ENCODE measurements around the gene RNF133. TPM values are rescaled to one million over a fixed set of nuclear protein-coding genes. Genes with fewer than 3 reads are reported as not detected.

RNF133 gene
- total and polyA plus RNA-seq, 10 of the 15 experiments (the other 5 are each of a cell fraction or from before 2014, with no cell fraction given), result 0.05 TPM; not detected in 9

GRCh38 chr7:122677149-122677548 is 21.8 kb downstream of the RNF133 start:
- no peak overlapping the region for H3K4me3 ChIP-seq
- H2AFZ ChIP-seq (ENCODE audit: control insufficient read depth, low read depth, low read length), result no peak overlapping the region
- ATAC-seq (no peak), FAIRE-seq (no peak), DNase-seq (ENCODE audit: low read depth, low spot score) (no peak)
- ChIA-PET CTCF (interaction anchor here (1.4 kb wide), 2 partner anchors 10 to 13 kb away, joined by 4 to 6 read pairs; no protein-coding TSS in a partner anchor), RAD21 (ENCODE audit: unreplicated experiment) (interaction anchor here (0.8 kb wide), 1 partner anchor 128 kb away, joined by 3 read pairs; no protein-coding TSS in a partner anchor), SMC1A (ENCODE audit: uncharacterized antibody, unreplicated experiment) (interaction anchor here (0.6 to 1.5 kb wide), 6 partner anchors 10 to 224 kb away, joined by 3 to 5 read pairs (median 3); no protein-coding TSS in a partner anchor), POLR2A (interaction anchor here (0.8 to 0.9 kb wide), 2 partner anchors 16 to 92 kb away, joined by 3 read pairs; no protein-coding TSS in a partner anchor)
- no peak overlapping the region for H3K4me2 ChIP-seq (ENCODE audit: control insufficient read depth, insufficient read depth)
- no peaks in the 10 kb centered on the region for H3K36me3 ChIP-seq (ENCODE audit: control insufficient read depth in 2 of 2, insufficient read depth in 2 of 2, low read length in 1 of 2)
- H3K4me1 ChIP-seq (ENCODE audit: control insufficient read depth, insufficient read depth, low read length), result no peaks in the 10 kb centered on the region
- H4K20me1 ChIP-seq (ENCODE audit: control insufficient read depth, insufficient read depth), result no peaks in the 10 kb centered on the region
- in situ Hi-C loops (cut with MboI) (no loop called here), intact Hi-C loops (cut with micrococcal nuclease; ENCODE audit: unreplicated experiment) (no loop called here)
- WGBS (ENCODE audit: insufficient coverage, insufficient replicate concordance, low lambda C conversion rate, missing lambda C conversion rate), result 0% methylated on average over 1 of the region's 1 CpG
- no peak overlapping the region for H3K9ac ChIP-seq (ENCODE audit: control insufficient read depth, insufficient read depth, low read length)
- H3K27me3 ChIP-seq (replicated peaks in 1 of 2; ENCODE audit: control insufficient read depth in 2 of 2, insufficient read depth in 2 of 2, low read length in 1 of 2), result no peaks in the 10 kb centered on the region
- H3K27ac ChIP-seq (ENCODE audit: control insufficient read depth, insufficient read depth), result no peak overlapping the region
- H3K79me2 ChIP-seq (ENCODE audit: control insufficient read depth, insufficient read depth, low read length), result no peaks in the 10 kb centered on the region
- BruUV-seq (replicated peaks), result no TSS peak
- no peaks in the 10 kb centered on the region for H3K9me3 ChIP-seq (replicated peaks; ENCODE audit: control insufficient read depth, insufficient read depth, low read length)
- TF ChIP-seq ZBTB33 (IDR thresholded peaks at IDR 0.05) (no peak), YBX1 (IDR thresholded peaks at IDR 0.05) (no peak), SREBF2 (IDR thresholded peaks at IDR 0.05; ENCODE audit: low read length) (no peak), RB1 (IDR thresholded peaks at IDR 0.05; ENCODE audit: borderline replicate concordance) (no peak), NFXL1 (IDR thresholded peaks at IDR 0.05; ENCODE audit: borderline replicate concordance) (no peak), PRDM15 (CRISPR knock-in tag; IDR thresholded peaks at IDR 0.05) (no peak), SIN3A (IDR thresholded peaks at IDR 0.05; ENCODE audit: low read depth, low read length) (no peak), E2F4 (IDR thresholded peaks at IDR 0.05; ENCODE audit: low read depth, low read length) (no peak), EZH2 (IDR thresholded peaks at IDR 0.05; ENCODE audit: borderline replicate concordance, control insufficient read depth, low read depth, low read length) (no peak), BMI1 (IDR thresholded peaks at IDR 0.05; ENCODE audit: borderline replicate concordance) (no peak), JUNB (IDR thresholded peaks at IDR 0.05) (no peak), ZNF207 (IDR thresholded peaks at IDR 0.05; ENCODE audit: borderline replicate concordance) (no peak), RFX5 (IDR thresholded peaks at IDR 0.05; ENCODE audit: low read depth, low read length) (no peak)
- TF ChIP-seq, protein P1, sequence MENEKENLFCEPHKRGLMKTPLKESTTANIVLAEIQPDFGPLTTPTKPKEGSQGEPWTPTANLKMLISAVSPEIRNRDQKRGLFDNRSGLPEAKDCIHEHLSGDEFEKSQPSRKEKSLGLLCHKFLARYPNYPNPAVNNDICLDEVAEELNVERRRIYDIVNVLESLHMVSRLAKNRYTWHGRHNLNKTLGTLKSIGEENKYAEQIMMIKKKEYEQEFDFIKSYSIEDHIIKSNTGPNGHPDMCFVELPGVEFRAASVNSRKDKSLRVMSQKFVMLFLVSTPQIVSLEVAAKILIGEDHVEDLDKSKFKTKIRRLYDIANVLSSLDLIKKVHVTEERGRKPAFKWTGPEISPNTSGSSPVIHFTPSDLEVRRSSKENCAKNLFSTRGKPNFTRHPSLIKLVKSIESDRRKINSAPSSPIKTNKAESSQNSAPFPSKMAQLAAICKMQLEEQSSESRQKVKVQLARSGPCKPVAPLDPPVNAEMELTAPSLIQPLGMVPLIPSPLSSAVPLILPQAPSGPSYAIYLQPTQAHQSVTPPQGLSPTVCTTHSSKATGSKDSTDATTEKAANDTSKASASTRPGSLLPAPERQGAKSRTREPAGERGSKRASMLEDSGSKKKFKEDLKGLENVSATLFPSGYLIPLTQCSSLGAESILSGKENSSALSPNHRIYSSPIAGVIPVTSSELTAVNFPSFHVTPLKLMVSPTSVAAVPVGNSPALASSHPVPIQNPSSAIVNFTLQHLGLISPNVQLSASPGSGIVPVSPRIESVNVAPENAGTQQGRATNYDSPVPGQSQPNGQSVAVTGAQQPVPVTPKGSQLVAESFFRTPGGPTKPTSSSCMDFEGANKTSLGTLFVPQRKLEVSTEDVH (IDR thresholded peaks at IDR 0.05; ENCODE audit: low read depth, partially characterized antibody), result no peak
